SU-DHL-6 (cell line): ENCODE measurements around the gene ZFAND3.

Experiments
- H2AFZ ChIP-seq: fragments of 200-600 bp; sonication (generic); 2 replicates; pipeline ENCODE4 v1.6.1; 2014; ENCODE audit warnings: low read depth, mild to moderate bottlenecking, moderate library complexity, mixed read lengths, antibody characterized with exemption, low read length; ENCODE audit not compliant: severe bottlenecking
- H3F3A ChIP-seq: fragments of 200-600 bp; shearing (Covaris generic); 2 replicates; pipeline ENCODE4 v1.6.0; 2016; ENCODE audit warnings: antibody characterized with exemption, mild to moderate bottlenecking; ENCODE audit not compliant: insufficient read depth
- H3K27ac ChIP-seq: fragments of 200-600 bp; sonication (generic); 2 replicates; pipeline ENCODE4 v1.5.1; 2016; ENCODE audit warnings: low read depth, mild to moderate bottlenecking, low read length, moderate library complexity, mixed read lengths
- H3K27me3 ChIP-seq: fragments of 200-600 bp; sonication (generic), shearing (Covaris generic); 2 replicates; pipeline ENCODE4 v1.6.0; 2014; ENCODE audit warnings: mild to moderate bottlenecking, low read length
- H3K36me3 ChIP-seq: fragments of 200-600 bp; sonication (generic); 2 replicates; pipeline ENCODE4 v1.6.1; 2014; ENCODE audit warnings: mild to moderate bottlenecking, low read length, mixed read lengths
- H3K4me2 ChIP-seq: fragments of 300-600, 200-600 bp; shearing (Covaris generic), sonication (generic); 2 replicates; pipeline ENCODE4 v1.6.0; 2014; ENCODE audit warnings: low read length, low read depth, mild to moderate bottlenecking; ENCODE audit not compliant: poor library complexity, severe bottlenecking
- H3K4me3 ChIP-seq: fragments of 200-600 bp; sonication (generic); 2 replicates; pipeline ENCODE4 v1.5.1; 2014; ENCODE audit warnings: antibody characterized with exemption, low read length, mild to moderate bottlenecking, mixed read lengths; ENCODE audit not compliant: insufficient read depth, poor library complexity, severe bottlenecking
- H3K79me2 ChIP-seq: fragments of 200-600 bp; sonication (generic); 2 replicates; pipeline ENCODE4 v1.6.1; 2014; ENCODE audit warnings: mild to moderate bottlenecking, low read length, moderate library complexity; ENCODE audit not compliant: insufficient read depth
- H3K9ac ChIP-seq: fragments of 200-600 bp; sonication (generic); 2 replicates; pipeline ENCODE4 v1.7.0; 2014; ENCODE audit warnings: mild to moderate bottlenecking, low read length
- H3K9me2 ChIP-seq: fragments of 200-600 bp; sonication (generic); replicated peaks from 2 replicates; pipeline ENCODE4 v1.6.1; 2014; ENCODE audit warnings: low read length; ENCODE audit not compliant: insufficient read depth
- H3K9me3 ChIP-seq: fragments of 200-600 bp; sonication (generic); 2 replicates; pipeline ENCODE4 v1.6.1; 2014; ENCODE audit warnings: low read length, mixed read lengths; ENCODE audit not compliant: insufficient read depth
- H4K20me1 ChIP-seq: fragments of 200-600 bp; sonication (generic); 2 replicates; pipeline ENCODE4 v1.6.1; 2014; ENCODE audit warnings: low read depth, mild to moderate bottlenecking, antibody characterized with exemption, low read length, moderate library complexity, mixed read lengths
- CTCF ChIP-seq: fragments of 200-600 bp; sonication (generic); IDR thresholded peaks from one replicate; pipeline ENCODE4 v1.5.1; 2017; ENCODE audit warnings: antibody characterized with exemption, mild to moderate bottlenecking, low read length, moderate library complexity; ENCODE audit not compliant: insufficient read depth, poor library complexity, severe bottlenecking
- EZH2phosphoT487 ChIP-seq: fragments of 200-600 bp; sonication (generic), shearing (Covaris generic); conservative IDR thresholded peaks from 2 replicates; pipeline ENCODE4 v1.6.1; 2018; ENCODE audit warnings: mild to moderate bottlenecking, antibody characterized with exemption, low read length, moderate library complexity, mixed read lengths

Gene ZFAND3

DNA sequence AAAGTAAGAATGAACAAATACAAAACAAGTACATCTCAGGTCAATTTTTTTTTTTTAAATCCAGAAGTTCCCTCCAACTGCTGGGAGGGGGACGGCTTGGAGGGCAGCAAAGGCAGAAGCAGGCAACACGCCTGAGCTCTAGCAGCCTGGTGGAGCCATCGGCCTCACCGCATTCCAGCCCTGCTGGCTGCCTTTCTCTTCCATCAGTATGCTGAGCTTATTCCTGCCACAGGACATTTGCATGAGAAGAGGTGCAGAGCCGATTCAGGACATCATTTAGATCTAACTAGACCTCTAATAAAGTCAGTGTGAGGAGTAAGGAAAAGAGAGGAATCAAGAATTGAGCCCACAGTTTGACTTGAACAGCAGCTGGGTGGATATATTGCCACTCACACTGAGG, 318.8 kb downstream of the ZFAND3 start:
- H3K9ac ChIP-seq = no peak overlapping the region
- no peaks in the 10 kb centered on the region for H4K20me1 ChIP-seq
- H3K27ac ChIP-seq = no peak overlapping the region

DNA sequence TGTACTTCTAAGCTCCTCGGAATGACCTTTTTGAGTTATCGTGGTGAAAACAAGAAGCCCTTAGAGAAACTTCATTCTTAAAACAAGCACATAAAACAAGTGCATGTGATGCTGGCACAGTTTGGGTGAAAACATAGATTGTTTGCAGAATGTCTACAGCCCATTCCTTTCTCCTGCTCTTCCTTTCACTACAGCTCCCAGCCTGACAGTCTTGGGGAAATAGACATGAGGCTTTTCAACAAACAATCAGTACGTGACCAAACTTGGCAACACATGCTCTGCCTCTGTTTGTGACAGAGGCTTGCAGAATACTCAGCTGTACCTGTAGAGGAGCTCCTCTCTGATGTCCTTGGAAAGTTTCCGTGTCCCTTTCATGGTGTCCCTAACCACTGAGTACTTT, 321.6 kb downstream of the ZFAND3 start:
- H3K9me2 ChIP-seq = no peaks in the 10 kb centered on the region
- no peaks in the 10 kb centered on the region for H3K79me2 ChIP-seq
- no peaks in the 10 kb centered on the region for H3F3A ChIP-seq
- no peak overlapping the region for H3K4me2 ChIP-seq
- H3K27ac ChIP-seq = no peak overlapping the region
- no peak overlapping the region for H2AFZ ChIP-seq
- no peak for TF ChIP-seq EZH2phosphoT487
- no peak for TF ChIP-seq CTCF
- H3K9ac ChIP-seq = no peak overlapping the region
- no peaks in the 10 kb centered on the region for H3K9me3 ChIP-seq
- H3K4me3 ChIP-seq = no peak overlapping the region
- H3K27me3 ChIP-seq = no peaks in the 10 kb centered on the region
- H3K36me3 ChIP-seq = no peaks in the 10 kb centered on the region
- H4K20me1 ChIP-seq = no peaks in the 10 kb centered on the region

More for the DNA sequence above, 318.8 kb downstream of the ZFAND3 start:
- Histone ChIP-seq H3K27me3 (no peaks in the 10 kb centered on the region), H3K9me3 (no peaks in the 10 kb centered on the region), H3K36me3 (no peaks in the 10 kb centered on the region), H3K9me2 (no peaks in the 10 kb centered on the region), H3F3A (no peaks in the 10 kb centered on the region), H3K4me3 (no peak overlapping the region), H2AFZ (no peak overlapping the region), H3K4me2 (no peak overlapping the region), H3K79me2 (no peaks in the 10 kb centered on the region)
- no peak for TF ChIP-seq EZH2phosphoT487
- no peak for TF ChIP-seq CTCF

DNA sequence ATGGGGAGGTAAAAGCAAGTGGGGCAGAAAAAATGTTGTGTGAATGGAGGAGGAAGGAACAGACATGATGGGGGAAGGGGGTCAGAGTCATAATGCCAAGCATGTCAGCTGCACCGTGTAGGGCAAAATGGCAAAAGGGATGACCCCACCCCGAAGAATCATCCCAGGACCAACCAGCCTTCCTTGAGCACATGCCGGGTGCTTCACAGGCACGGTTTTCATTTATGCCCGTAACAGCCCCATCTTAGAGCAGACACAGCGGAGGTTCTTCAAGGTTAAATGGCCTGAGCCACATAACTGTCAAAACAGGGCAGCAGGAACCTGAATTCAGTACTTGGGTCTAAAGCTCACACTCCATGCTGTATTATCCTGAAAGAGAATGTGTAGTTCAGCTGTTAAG, 322.2 kb downstream of the ZFAND3 start:
- Histone ChIP-seq H2AFZ (no peak overlapping the region), H4K20me1 (no peaks in the 10 kb centered on the region), H3K27ac (no peak overlapping the region), H3K9ac (no peak overlapping the region), H3K4me3 (no peak overlapping the region), H3K9me2 (no peaks in the 10 kb centered on the region), H3K9me3 (no peaks in the 10 kb centered on the region), H3F3A (no peaks in the 10 kb centered on the region), H3K36me3 (no peaks in the 10 kb centered on the region), H3K79me2 (no peaks in the 10 kb centered on the region), H3K4me2 (no peak overlapping the region), H3K27me3 (no peaks in the 10 kb centered on the region)
- no peak for TF ChIP-seq EZH2phosphoT487
- TF ChIP-seq CTCF = no peak
